ENCODE measurements around the gene IGFL1.
"Not testable (repeated sequence)": the region's sequence is repeated elsewhere in the genome, so short reads cannot be mapped to it uniquely, and the experiment has no call there.

Gene IGFL1

GRCh38 chr19:46273931-46274330 lies 44.4 kb downstream of the IGFL1 start:
- not testable (repeated sequence) for DNase-seq

DNA sequence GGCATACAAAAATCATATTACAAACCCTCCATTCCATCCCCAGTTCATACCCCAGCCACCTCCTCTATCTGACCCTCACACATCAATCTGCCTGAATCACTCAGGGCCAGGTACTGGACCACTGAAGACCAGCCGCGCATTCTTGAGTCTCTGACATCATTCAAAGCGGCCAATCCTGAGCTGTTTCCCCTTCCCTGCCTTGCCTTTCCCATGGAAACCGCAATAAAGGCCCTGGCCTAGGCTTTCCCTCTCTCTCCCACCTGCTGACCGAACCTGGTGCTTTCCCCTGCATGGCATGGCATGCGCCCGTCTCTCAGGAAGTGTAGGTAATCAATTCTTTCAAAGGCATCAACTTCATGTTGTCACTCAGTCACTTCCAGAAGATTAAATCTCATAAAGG lies 49.6 kb downstream of the IGFL1 start:
- no peak for DNase-seq
